DMS53 (cell line): ENCODE measurements around the gene DCLRE1A.

Experiments
- DNase-seq: peaks from one replicate; lab custom pipeline; 2025; lab: John Stamatoyannopoulos, UW

The DCLRE1A gene

GRCh38 chr10:113854013-113854760 is at the start of gene DCLRE1A, which contains the start of gene NHLRC2:
TSS of gene DCLRE1A (minus strand) at chr10:113854082. CDS start at chr10:113853182, 900 bp downstream.
TSS of gene NHLRC2 (plus strand) at chr10:113854661. CDS start at chr10:113854873, 212 bp downstream.
- peak; percentile 95 for DNase-seq

GRCh38 chr10:113899952-113900598 is 46.2 kb upstream of the DCLRE1A start:
- DNase-seq, result no peak

GRCh38 chr10:113897693-113898618 is 44.1 kb upstream of the DCLRE1A start:
- DNase-seq, result peak; percentile 8

- no peak for DNase-seq
Measured at GRCh38 chr10:113895018-113895417, 41.1 kb upstream of the DCLRE1A start.

GRCh38 chr10:113894581-113894980 is 40.7 kb upstream of the DCLRE1A start:
- no peak for DNase-seq

GRCh38 chr10:113893570-113893969 is 39.7 kb upstream of the DCLRE1A start:
- no peak for DNase-seq

- DNase-seq, result no peak
Measured at GRCh38 chr10:113891476-113891875, 37.6 kb upstream of the DCLRE1A start.

- no peak for DNase-seq
Measured at GRCh38 chr10:113890769-113891168, 36.9 kb upstream of the DCLRE1A start.

GRCh38 chr10:113889911-113890310 is 36.0 kb upstream of the DCLRE1A start:
- DNase-seq, result no peak

GRCh38 chr10:113882240-113882639 is 28.4 kb upstream of the DCLRE1A start:
- no peak for DNase-seq

- no peak for DNase-seq
Measured at GRCh38 chr10:113880236-113880635, 26.4 kb upstream of the DCLRE1A start.

- DNase-seq, result no peak
Measured at GRCh38 chr10:113879691-113880090, 25.8 kb upstream of the DCLRE1A start.

- no peak for DNase-seq
Measured at GRCh38 chr10:113876461-113876860, 22.6 kb upstream of the DCLRE1A start.

- no peak for DNase-seq
Measured at GRCh38 chr10:113875212-113875611, 21.3 kb upstream of the DCLRE1A start.

GRCh38 chr10:113872139-113873030 is 18.5 kb upstream of the DCLRE1A start:
- DNase-seq, result peak; percentile 9

GRCh38 chr10:113869789-113870188 is 15.9 kb upstream of the DCLRE1A start:
- DNase-seq, result no peak

GRCh38 chr10:113867904-113868303 is 14.0 kb upstream of the DCLRE1A start:
- DNase-seq, result no peak

GRCh38 chr10:113866551-113867394 is 12.9 kb upstream of the DCLRE1A start:
- DNase-seq, result no peak

- DNase-seq, result no peak
Measured at GRCh38 chr10:113865901-113866300, 12.0 kb upstream of the DCLRE1A start.

GRCh38 chr10:113859261-113859660 is 5.4 kb upstream of the DCLRE1A start:
- no peak for DNase-seq
